Chondrocyte (in vitro differentiated cells): Measurements from ENCODE around the gene PTPRH. TPM values are rescaled to one million over a fixed set of nuclear protein-coding genes. Genes with fewer than 3 reads are reported as not detected.
"Not testable (repeated sequence)": the region's sequence is repeated elsewhere in the genome, so short reads cannot be mapped to it uniquely, and the experiment has no call there.

ENCODE experiments used
- DNase-seq: peaks from one replicate; pipeline ENCODE4 v3.0.0; 2021; ENCODE audit warnings: mixed read lengths, low spot score
- H3K27ac Mint-ChIP-seq: one replicate; pipeline ENCODE4 v1.8.0; 2021; ENCODE audit warnings: mild to moderate bottlenecking, moderate library complexity, mixed read lengths; ENCODE audit not compliant: unreplicated experiment
- H3K27me3 Mint-ChIP-seq: 2 replicates; pipeline ENCODE4 v1.8.0; 2021; ENCODE audit warnings: low read depth, mixed read lengths
- H3K36me3 Mint-ChIP-seq: 2 replicates; pipeline ENCODE4 v1.8.0; 2021; ENCODE audit warnings: low read depth, mixed read lengths
- H3K4me1 Mint-ChIP-seq: 2 replicates; pipeline ENCODE4 v1.8.0; 2021; ENCODE audit warnings: low read depth, mild to moderate bottlenecking, mixed read lengths
- H3K4me3 Mint-ChIP-seq: one replicate; pipeline ENCODE4 v1.8.0; 2021; ENCODE audit warnings: mild to moderate bottlenecking, moderate library complexity, mixed read lengths; ENCODE audit not compliant: unreplicated experiment
- H3K9me3 Mint-ChIP-seq: 2 replicates; pipeline ENCODE4 v1.8.0; 2021; ENCODE audit warnings: low read depth, mixed read lengths
- total RNA-seq: library from RNA; stranded (reverse); gene quantifications from 3 replicates; pipeline ENCODE4 v1.2.1, GENCODE V29; 2021
- TF ChIP-seq, protein P1 (sequence below): fragments of 200-600 bp; sonication (generic); IDR thresholded peaks from 2 replicates; pipeline ENCODE4 v1.5.0; 2021; ENCODE audit warnings: antibody characterized with exemption, mild to moderate bottlenecking, moderate library complexity

The PTPRH gene
- total RNA-seq, 1 donor from 2014 or later, result 0.42 TPM

- TF ChIP-seq, protein P1, sequence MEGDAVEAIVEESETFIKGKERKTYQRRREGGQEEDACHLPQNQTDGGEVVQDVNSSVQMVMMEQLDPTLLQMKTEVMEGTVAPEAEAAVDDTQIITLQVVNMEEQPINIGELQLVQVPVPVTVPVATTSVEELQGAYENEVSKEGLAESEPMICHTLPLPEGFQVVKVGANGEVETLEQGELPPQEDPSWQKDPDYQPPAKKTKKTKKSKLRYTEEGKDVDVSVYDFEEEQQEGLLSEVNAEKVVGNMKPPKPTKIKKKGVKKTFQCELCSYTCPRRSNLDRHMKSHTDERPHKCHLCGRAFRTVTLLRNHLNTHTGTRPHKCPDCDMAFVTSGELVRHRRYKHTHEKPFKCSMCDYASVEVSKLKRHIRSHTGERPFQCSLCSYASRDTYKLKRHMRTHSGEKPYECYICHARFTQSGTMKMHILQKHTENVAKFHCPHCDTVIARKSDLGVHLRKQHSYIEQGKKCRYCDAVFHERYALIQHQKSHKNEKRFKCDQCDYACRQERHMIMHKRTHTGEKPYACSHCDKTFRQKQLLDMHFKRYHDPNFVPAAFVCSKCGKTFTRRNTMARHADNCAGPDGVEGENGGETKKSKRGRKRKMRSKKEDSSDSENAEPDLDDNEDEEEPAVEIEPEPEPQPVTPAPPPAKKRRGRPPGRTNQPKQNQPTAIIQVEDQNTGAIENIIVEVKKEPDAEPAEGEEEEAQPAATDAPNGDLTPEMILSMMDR, result no peak
- Mint-ChIP-seq H3K4me3 (no peak overlapping the region), H3K36me3 (peaks cover 11% of the 10 kb centered on the region), H3K4me1 (no peaks in the 10 kb centered on the region), H3K27me3 (no peaks in the 10 kb centered on the region), H3K9me3 (no peaks in the 10 kb centered on the region), H3K27ac (no peak overlapping the region)
- no peak for DNase-seq
Observed at GRCh38 chr19:55226788-55227187, 17.5 kb upstream of the PTPRH start.

- Mint-ChIP-seq H3K27me3 (no peaks in the 10 kb centered on the region), H3K9me3 (peaks cover 2% of the 10 kb centered on the region), H3K27ac (no peak overlapping the region), H3K36me3 (peaks cover 11% of the 10 kb centered on the region), H3K4me1 (no peaks in the 10 kb centered on the region), H3K4me3 (no peak overlapping the region)
- DNase-seq, result no peak
- TF ChIP-seq, protein P1, result no peak
Observed at GRCh38 chr19:55226273-55226672, 17.0 kb upstream of the PTPRH start.

- H3K4me1 Mint-ChIP-seq, result no peaks in the 10 kb centered on the region
- TF ChIP-seq, protein P1, result no peak
- H3K4me3 Mint-ChIP-seq, result no peak overlapping the region
- H3K9me3 Mint-ChIP-seq, result peaks cover 5% of the 10 kb centered on the region
- DNase-seq, result no peak
- H3K36me3 Mint-ChIP-seq, result peaks cover 11% of the 10 kb centered on the region
- no peaks in the 10 kb centered on the region for H3K27me3 Mint-ChIP-seq
- no peak overlapping the region for H3K27ac Mint-ChIP-seq
Observed at GRCh38 chr19:55225415-55225958, 16.2 kb upstream of the PTPRH start.

GRCh38 chr19:55224679-55225414 is 15.5 kb upstream of the PTPRH start:
- not testable (repeated sequence) for H3K27me3 Mint-ChIP-seq, DNase-seq, H3K36me3 Mint-ChIP-seq, H3K4me3 Mint-ChIP-seq, H3K9me3 Mint-ChIP-seq, H3K4me1 Mint-ChIP-seq, H3K27ac Mint-ChIP-seq

DNA sequence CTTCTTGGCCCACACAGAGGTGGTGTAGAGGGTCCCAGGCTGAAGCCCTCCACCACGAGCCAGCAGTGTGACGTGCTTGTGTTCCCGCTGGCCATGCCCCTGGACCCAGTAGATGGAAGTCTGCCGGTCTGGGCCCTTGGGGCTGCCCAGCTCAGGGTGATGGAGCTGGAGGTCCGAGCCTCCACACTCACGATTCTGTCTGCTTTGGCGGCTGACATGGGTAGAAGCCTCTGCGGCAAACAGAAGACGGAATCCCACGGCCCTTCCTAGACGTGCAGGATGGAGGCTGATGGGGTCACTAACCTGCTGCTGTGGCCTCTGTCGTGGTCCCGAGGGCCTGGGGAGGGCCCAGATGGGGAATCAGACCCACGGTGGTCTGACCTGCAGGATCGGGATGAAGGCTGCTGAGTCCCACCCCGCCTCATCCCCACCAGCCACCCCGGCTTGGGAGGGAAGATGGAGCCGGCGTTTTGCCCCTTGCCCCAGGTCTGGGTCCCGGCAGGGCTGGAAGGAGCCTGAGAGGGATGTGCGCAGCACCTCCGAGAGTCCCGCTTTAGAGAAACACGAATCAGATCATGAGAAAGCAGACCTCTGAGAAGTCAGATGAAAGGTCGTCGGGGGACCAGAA is 14.9 kb upstream of the PTPRH start:
- TF ChIP-seq, protein P1, result no peak
- H3K4me3 Mint-ChIP-seq, result no peak overlapping the region
- H3K27me3 Mint-ChIP-seq, result no peaks in the 10 kb centered on the region
- H3K9me3 Mint-ChIP-seq, result peaks cover 7% of the 10 kb centered on the region
- DNase-seq, result no peak
- no peaks in the 10 kb centered on the region for H3K4me1 Mint-ChIP-seq
- peaks cover 8% of the 10 kb centered on the region for H3K36me3 Mint-ChIP-seq
- H3K27ac Mint-ChIP-seq, result no peak overlapping the region
